Fibroblast of pulmonary artery (primary cell): ENCODE measurements around the gene HEATR5A.
A peak's percentile ranks its signal among the peaks of the same experiment; 100 is the strongest.

ENCODE experiments used
- DNase-seq: peaks from one replicate; pipeline ENCODE4 v3.0.0-alpha.2; 2010; ENCODE audit warnings: low read depth
- H3K4me3 ChIP-seq: replicated peaks from 2 replicates; pipeline ENCODE4 v1.5.1; 2011; ENCODE audit warnings: low read depth, mild to moderate bottlenecking, control low read depth, low read length, moderate library complexity
- TF ChIP-seq, protein P1 (sequence below): IDR thresholded peaks from 2 replicates; pipeline ENCODE4 v1.5.1; 2011; ENCODE audit warnings: mild to moderate bottlenecking, control low read depth, low read length, inconsistent platforms; ENCODE audit errors: missing control alignments

Gene HEATR5A

DNA sequence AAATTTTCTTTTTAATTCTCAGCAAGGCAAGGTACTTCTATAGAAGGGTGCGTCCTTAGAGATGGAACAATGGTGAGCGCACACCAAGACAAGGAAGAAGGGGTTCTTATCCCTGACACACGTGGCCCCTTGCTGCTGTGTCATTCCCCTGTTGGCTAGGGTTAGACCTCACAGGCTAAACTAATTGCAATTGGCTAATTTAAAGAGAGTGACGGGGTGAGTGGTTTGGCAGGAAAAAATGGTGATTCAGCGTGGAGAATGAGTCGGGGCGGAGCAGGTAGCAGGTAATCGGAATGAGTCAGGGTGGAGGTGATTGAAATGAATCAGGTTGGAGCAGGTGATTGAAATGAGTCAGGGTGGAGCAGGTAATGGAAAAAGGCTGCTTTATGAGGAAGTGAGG lies 176.5 kb downstream of the HEATR5A start:
- no peak for DNase-seq
- TF ChIP-seq, protein P1, sequence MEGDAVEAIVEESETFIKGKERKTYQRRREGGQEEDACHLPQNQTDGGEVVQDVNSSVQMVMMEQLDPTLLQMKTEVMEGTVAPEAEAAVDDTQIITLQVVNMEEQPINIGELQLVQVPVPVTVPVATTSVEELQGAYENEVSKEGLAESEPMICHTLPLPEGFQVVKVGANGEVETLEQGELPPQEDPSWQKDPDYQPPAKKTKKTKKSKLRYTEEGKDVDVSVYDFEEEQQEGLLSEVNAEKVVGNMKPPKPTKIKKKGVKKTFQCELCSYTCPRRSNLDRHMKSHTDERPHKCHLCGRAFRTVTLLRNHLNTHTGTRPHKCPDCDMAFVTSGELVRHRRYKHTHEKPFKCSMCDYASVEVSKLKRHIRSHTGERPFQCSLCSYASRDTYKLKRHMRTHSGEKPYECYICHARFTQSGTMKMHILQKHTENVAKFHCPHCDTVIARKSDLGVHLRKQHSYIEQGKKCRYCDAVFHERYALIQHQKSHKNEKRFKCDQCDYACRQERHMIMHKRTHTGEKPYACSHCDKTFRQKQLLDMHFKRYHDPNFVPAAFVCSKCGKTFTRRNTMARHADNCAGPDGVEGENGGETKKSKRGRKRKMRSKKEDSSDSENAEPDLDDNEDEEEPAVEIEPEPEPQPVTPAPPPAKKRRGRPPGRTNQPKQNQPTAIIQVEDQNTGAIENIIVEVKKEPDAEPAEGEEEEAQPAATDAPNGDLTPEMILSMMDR: no peak
- no peak overlapping the region for H3K4me3 ChIP-seq

DNA sequence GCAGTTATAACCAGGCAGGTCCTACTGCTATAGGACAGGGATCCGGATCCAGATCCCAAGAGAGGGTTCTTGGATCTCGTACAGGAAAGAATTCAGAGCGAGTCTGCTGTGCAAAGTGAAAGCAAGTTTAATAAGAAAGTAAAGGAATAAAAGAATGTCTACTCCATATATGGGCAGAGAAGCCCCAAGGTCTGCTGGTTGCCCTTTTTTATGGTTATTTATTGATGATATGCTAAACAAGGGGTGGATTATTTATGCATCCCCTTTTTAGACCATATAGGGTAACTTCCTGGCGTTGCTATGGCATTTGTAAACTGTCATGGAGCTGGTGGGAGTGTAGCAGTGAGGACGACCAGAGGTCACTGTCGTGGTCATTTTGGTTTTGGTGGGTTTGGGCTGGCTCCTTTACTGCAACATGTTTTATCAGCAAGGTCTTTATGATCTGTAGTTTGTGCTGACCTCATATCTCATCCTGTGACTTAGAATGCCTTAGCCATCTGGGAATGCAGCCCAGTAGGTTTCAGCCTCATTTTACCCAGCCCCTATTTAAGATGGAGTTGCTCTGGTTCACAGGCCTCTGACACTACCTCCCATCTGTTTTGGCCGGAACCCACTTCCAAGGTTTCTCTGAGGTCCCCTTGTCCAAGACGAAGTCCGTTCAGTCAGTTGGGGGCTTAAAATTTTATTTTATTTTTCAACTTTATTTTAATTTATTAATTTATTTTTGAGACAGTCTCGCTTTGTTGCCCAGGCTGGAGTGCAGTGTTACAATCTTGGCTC lies 178.0 kb downstream of the HEATR5A start:
- peak overlapping the region; percentile 10 for H3K4me3 ChIP-seq
- DNase-seq: peak; percentile 33
